Posterior vena cava (tissue), 2 donors: Measurements from ENCODE around the gene CDC42BPB. TPM values are rescaled to one million over a fixed set of nuclear protein-coding genes. Genes with fewer than 3 reads are reported as not detected.

Source experiments
- total RNA-seq, 2 donors: library from RNA; stranded (reverse); fragmentation: NEBNext Ultra II Directional; extraction: Animal tissue kit (Norgen Biotek cat#: 25700); gene quantifications; one replicate each; pipeline ENCODE4 v1.2.1, GENCODE V29; 2021
- donor health status: DM: yes; HTN: yes; CAD: no.
- donor health status: DM: yes; HTN: yes; CAD: no.

The CDC42BPB gene
- total RNA-seq, 2 donors from 2014 or later = 81.1 to 89.3 TPM

Other genes starting within 250 kb of the CDC42BPB start
- gene AMN, start 134.9 kb downstream of the CDC42BPB start, total RNA-seq = under 1 TPM in 1 of 2 donors, not detected in 1; 0.10 TPM
- not detected for gene LBHD2, start 26.7 kb upstream of the CDC42BPB start, total RNA-seq
- gene EXOC3L4, start 37.2 kb upstream of the CDC42BPB start, total RNA-seq = 1 to 10 TPM; 1.0 to 2.5 TPM
- 100 to 1,000 TPM in 1 of 2 donors, 10 to 100 TPM in 1; 71.4 to 112 TPM for gene TNFAIP2, start 65.9 kb upstream of the CDC42BPB start, total RNA-seq